Peyer's patch (tissue), 4 donors: ENCODE results near the gene GP1BA. TPM values are rescaled to one million over a fixed set of nuclear protein-coding genes. Genes with fewer than 3 reads are reported as not detected.

Experiments used
- DNase-seq, 3 donors: peaks; one replicate each; pipeline ENCODE4 v3.0.0-alpha.2; 2017 to 2019
- H3K27ac ChIP-seq, 4 donors: fragments of 200-600 bp; sonication (generic); one replicate each; pipeline ENCODE4 v1.5.1; 2016 to 2019
- H3K27me3 ChIP-seq, 2 donors: fragments of 200-600 bp; sonication (generic); one replicate each; pipeline ENCODE4 v1.5.1; 2019
- H3K36me3 ChIP-seq, 3 donors: fragments of 200-600 bp; sonication (generic); one replicate each; pipeline ENCODE4 v1.5.1; 2016 to 2019
- H3K4me1 ChIP-seq, 4 donors: fragments of 200-600 bp; sonication (generic); one replicate each; pipeline ENCODE4 v1.5.1; 2016 to 2019
- H3K4me3 ChIP-seq, 4 donors: fragments of 200-600 bp; sonication (generic); 1 replicate in 3 of 4; 2 replicates in 1 of 4; pipeline ENCODE4 v1.5.1; 2016 to 2019; ENCODE audit warnings: mild to moderate bottlenecking in 1 of 4
- H3K9me3 ChIP-seq, 4 donors: fragments of 200-600 bp; sonication (generic); one replicate each; pipeline ENCODE4 v1.5.1; 2016 to 2019; ENCODE audit warnings: mild to moderate bottlenecking in 1 of 4
- POLR2A ChIP-seq, 2 donors: fragments of 450-650 bp; IDR thresholded peaks; one replicate each; pipeline ENCODE4 v1.5.1; 2017; ENCODE audit warnings: antibody characterized with exemption in 2 of 2, mild to moderate bottlenecking in 2 of 2, moderate library complexity in 2 of 2
- total RNA-seq, 4 donors: library from RNA; depleted of rRNA; stranded (reverse); fragments of >200 nt; gene quantifications; one replicate each; pipeline ENCODE4 v1.1.0, GENCODE V29; 2016
- TF ChIP-seq, protein P1 (sequence below), 6 experiments: fragments of 450-650 bp in 4 of 6; fragments of 200-600 bp in 2 of 6; sonication (generic) in 1 of 6; IDR thresholded peaks; one replicate each; pipeline ENCODE4 v1.5.1; 2017 to 2019; ENCODE audit warnings: antibody characterized with exemption in 6 of 6, mild to moderate bottlenecking in 3 of 6, moderate library complexity in 1 of 6

GP1BA gene
- total RNA-seq, 4 donors from 2014 or later = not detected

DNA sequence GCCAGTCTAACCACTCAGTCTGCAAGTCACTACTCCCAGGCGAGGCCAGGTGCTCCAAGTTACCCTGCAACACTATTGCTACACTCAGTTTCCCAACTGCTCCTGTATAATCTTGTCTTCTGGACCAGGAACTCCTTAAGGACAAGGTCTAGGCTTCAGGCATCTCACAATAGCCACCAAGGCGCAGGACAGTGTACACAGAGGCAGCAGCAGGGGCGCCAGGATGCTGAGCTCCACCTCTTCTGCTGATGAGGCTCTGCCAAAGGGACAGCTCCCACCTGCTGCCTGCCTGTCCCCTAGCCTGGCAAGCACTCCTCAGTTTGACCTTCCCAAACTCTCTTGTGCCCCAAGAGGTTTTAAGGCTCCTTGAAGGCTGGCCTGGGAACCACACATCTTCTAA is 4.4 kb downstream of the GP1BA start:
- no peaks in the 10 kb centered on the region for H3K27me3 ChIP-seq
- DNase-seq = no peak

DNA sequence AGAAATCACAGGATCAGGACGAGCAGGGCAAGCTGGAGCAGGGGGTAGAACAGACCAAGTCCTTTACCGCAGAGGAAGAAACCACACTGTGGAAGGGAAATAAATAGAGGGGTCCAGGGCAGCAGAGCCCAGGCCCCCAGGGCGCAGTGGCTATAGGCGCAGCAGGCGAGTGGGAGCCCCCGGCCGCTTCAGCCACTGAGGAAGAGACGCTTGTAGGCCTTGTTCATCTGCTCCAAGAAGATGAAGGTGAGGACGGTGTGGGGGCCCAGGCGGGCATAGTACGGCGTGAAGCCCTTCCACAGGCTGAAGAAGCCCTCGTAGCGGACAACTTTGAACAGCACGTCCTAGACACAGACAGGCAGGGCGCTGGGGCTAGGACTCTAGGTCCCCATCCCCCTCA is 5.5 kb downstream of the GP1BA start:
- Histone ChIP-seq H3K9me3 (no peaks in the 10 kb centered on the region), H3K27ac (no peak overlapping the region), H3K4me1 (peaks cover 0 to 45% (median 23%) of the 10 kb centered on the region in 4 donors), H3K36me3 (peaks cover 0 to 28% (median 0%) of the 10 kb centered on the region in 3 donors), H3K4me3 (no peak overlapping the region), H3K27me3 (no peaks in the 10 kb centered on the region)
- no peak for TF ChIP-seq POLR2A (IDR thresholded peaks at IDR 0.05)
- TF ChIP-seq, protein P1, sequence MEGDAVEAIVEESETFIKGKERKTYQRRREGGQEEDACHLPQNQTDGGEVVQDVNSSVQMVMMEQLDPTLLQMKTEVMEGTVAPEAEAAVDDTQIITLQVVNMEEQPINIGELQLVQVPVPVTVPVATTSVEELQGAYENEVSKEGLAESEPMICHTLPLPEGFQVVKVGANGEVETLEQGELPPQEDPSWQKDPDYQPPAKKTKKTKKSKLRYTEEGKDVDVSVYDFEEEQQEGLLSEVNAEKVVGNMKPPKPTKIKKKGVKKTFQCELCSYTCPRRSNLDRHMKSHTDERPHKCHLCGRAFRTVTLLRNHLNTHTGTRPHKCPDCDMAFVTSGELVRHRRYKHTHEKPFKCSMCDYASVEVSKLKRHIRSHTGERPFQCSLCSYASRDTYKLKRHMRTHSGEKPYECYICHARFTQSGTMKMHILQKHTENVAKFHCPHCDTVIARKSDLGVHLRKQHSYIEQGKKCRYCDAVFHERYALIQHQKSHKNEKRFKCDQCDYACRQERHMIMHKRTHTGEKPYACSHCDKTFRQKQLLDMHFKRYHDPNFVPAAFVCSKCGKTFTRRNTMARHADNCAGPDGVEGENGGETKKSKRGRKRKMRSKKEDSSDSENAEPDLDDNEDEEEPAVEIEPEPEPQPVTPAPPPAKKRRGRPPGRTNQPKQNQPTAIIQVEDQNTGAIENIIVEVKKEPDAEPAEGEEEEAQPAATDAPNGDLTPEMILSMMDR (IDR thresholded peaks at IDR 0.05) = no peak
- DNase-seq = no peak

More for the DNA sequence above, 4.4 kb downstream of the GP1BA start:
- H3K9me3 ChIP-seq = no peaks in the 10 kb centered on the region
- no peak overlapping the region for H3K4me3 ChIP-seq
- no peak overlapping the region for H3K27ac ChIP-seq
- TF ChIP-seq POLR2A (IDR thresholded peaks at IDR 0.05) = no peak
- TF ChIP-seq, protein P1 (IDR thresholded peaks at IDR 0.05) = no peak
- H3K36me3 ChIP-seq = peaks cover 0 to 22% (median 0%) of the 10 kb centered on the region in 3 donors
- peaks cover 0 to 34% (median 16%) of the 10 kb centered on the region in 4 donors for H3K4me1 ChIP-seq

DNA sequence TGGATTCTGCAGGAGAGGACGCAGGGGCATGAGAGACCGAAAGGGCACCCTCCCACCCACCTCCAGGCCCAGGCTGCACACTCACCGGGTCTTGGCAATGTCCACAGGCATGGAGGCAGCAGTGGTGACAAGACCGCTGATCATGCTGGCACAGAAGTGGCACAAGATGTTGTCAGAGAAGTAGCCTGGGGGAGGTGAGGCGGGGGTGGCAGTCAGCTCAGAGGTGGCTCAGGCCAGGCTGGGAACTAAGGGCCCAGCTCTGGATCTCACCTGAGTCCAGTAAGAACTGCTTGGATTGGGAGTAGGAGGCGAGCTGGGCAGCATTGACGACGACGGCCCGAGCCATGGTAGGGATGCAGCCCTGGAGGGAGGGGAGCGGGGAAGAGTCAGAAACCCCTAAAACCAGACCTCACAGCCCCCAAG is 6.0 kb downstream of the GP1BA start:
- peaks cover 0 to 50% (median 23%) of the 10 kb centered on the region in 4 donors for H3K4me1 ChIP-seq
- H3K27ac ChIP-seq = no peak overlapping the region
- peaks cover 0 to 33% (median 0%) of the 10 kb centered on the region in 3 donors for H3K36me3 ChIP-seq
- DNase-seq = no peak
- H3K9me3 ChIP-seq = no peaks in the 10 kb centered on the region
- no peaks in the 10 kb centered on the region for H3K27me3 ChIP-seq
- H3K4me3 ChIP-seq = no peak overlapping the region
- no peak for TF ChIP-seq POLR2A (IDR thresholded peaks at IDR 0.05)
- TF ChIP-seq, protein P1 (IDR thresholded peaks at IDR 0.05) = no peak

DNA sequence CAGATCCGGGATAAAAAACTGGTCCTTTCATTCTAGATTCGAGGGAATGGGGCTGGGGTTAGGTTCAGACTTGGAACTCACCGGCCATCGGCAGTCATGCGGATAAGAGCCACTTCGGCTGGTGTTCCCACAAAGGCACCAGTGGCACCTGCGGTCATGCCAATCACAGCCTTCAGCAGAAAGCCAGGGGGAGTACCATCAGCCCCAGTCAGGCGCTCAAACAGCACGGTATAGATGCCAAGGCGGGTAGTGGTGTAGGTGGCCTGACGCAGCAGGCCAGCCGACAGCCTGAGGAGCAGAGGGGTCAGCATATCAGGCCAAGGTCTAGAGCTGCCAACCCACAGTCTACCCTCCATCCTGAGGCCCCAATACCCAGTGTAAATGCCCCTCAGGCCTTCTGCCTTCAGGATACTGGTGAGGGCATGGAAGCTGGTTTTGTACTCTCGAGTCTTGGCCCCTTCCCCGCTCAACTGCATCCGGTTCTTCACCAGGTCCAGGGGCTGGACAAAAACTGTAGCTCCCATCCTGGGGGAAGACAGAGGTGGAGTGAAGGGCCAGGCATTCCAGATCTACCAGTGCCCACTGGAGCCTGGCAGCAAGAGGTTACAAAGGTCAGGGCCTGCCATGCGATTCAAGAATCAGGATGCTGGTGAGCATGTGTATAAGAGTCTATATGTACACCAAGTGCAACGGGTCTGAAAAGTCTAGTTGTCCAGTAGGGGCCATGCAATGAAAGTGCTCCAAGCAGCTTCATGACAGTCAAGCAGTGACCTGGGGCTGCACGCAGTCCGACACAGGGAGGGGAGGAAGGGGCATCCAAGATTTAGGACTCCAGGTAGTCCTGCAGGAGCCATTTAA is 6.8 kb downstream of the GP1BA start:
- peak overlapping the region; percentile 62 to 89 (median 78) for H3K4me3 ChIP-seq
- no peaks in the 10 kb centered on the region for H3K27me3 ChIP-seq
- no peak for TF ChIP-seq POLR2A (IDR thresholded peaks at IDR 0.05)
- TF ChIP-seq, protein P1 (IDR thresholded peaks at IDR 0.05) = no peak
- peak overlapping the region; percentile 85 to 97 (median 96) for H3K27ac ChIP-seq
- H3K4me1 ChIP-seq = peaks cover 0 to 57% (median 25%) of the 10 kb centered on the region in 4 donors
- DNase-seq = no peak
- peaks cover 0 to 42% (median 0%) of the 10 kb centered on the region in 3 donors for H3K36me3 ChIP-seq
- H3K9me3 ChIP-seq = no peaks in the 10 kb centered on the region

DNA sequence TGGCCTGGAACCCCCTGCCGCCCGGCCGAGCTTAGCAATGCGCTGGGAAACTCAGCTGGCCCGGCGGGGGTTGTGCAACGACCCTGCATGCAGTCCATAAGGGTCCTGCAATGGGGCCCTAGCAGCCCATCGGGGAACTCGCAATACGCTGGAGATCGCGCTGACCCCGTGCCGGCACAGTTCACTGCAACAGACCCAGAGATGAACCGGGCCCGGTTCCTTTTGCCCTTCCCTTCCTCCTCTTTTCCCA is 7.4 kb downstream of the GP1BA start:
- Histone ChIP-seq H3K4me3 (peak overlapping the region; percentile 62 to 89 (median 78)), H3K27me3 (no peaks in the 10 kb centered on the region), H3K27ac (peak overlapping the region; percentile 85 to 97 (median 96)), H3K9me3 (no peaks in the 10 kb centered on the region), H3K36me3 (peaks cover 0 to 46% (median 0%) of the 10 kb centered on the region in 3 donors), H3K4me1 (peaks cover 0 to 56% (median 23%) of the 10 kb centered on the region in 4 donors)
- TF ChIP-seq POLR2A (IDR thresholded peaks at IDR 0.05) = no peak
- TF ChIP-seq, protein P1 (IDR thresholded peaks at IDR 0.05) = no peak
- no peak for DNase-seq
